AG09309 (cell line): ENCODE measurements around the gene ZPR1.

Source experiments
- DNase-seq: peaks from one replicate; pipeline ENCODE4 v3.0.0-alpha.2; 2010; ENCODE audit warnings: low read depth
- H3K4me3 ChIP-seq: 2 replicates; pipeline ENCODE4 v1.5.1; 2011; ENCODE audit warnings: mild to moderate bottlenecking, low read depth, low read length, moderate library complexity; ENCODE audit not compliant: control insufficient read depth
- CTCF ChIP-seq: IDR thresholded peaks from 2 replicates; pipeline ENCODE4 v1.5.1; 2011; ENCODE audit warnings: mild to moderate bottlenecking, low read depth, low read length, inconsistent platforms; ENCODE audit not compliant: insufficient read depth, control insufficient read depth; ENCODE audit errors: missing control alignments

ZPR1 gene

GRCh38 chr11:116823031-116823843, 35.4 kb upstream of the ZPR1 start, which contains the start of gene APOA4:
APOA4 (minus strand) TSS chr11:116823304; CDS start chr11:116823191, 113 bp downstream.
- DNase-seq, result no peak
- H3K4me3 ChIP-seq, result no peak within 1 kb of the TSS
- TF ChIP-seq CTCF, result no peak

- no peak overlapping the region for H3K4me3 ChIP-seq
- DNase-seq, result no peak
- TF ChIP-seq CTCF, result no peak
These were observed 34.8 kb upstream of the ZPR1 start for GRCh38 chr11:116822575-116822974.

GRCh38 chr11:116821050-116821918, 33.5 kb upstream of the ZPR1 start:
- TF ChIP-seq CTCF, result no peak
- DNase-seq, result no peak
- H3K4me3 ChIP-seq, result no peak overlapping the region

- H3K4me3 ChIP-seq, result no peak overlapping the region
- no peak for TF ChIP-seq CTCF
- no peak for DNase-seq
These were observed 31.2 kb upstream of the ZPR1 start for GRCh38 chr11:116819049-116819448.

GRCh38 chr11:116814502-116814901, 26.7 kb upstream of the ZPR1 start:
- TF ChIP-seq CTCF, result no peak
- DNase-seq, result no peak

GRCh38 chr11:116813781-116814471, 26.1 kb upstream of the ZPR1 start:
- no peak for DNase-seq
- H3K4me3 ChIP-seq, result no peak overlapping the region
- no peak for TF ChIP-seq CTCF

More at GRCh38 chr11:116814502-116814901, 26.7 kb upstream of the ZPR1 start:
- no peak overlapping the region for H3K4me3 ChIP-seq
